ENCODE measurements around the gene UROC1.

- TF ChIP-seq CTCF (conservative IDR thresholded peaks at IDR 0.05 in 1 of 2, IDR thresholded peaks at IDR 0.05 in 1 of 2; ENCODE audit: extremely low read depth in 1 of 2, insufficient read depth in 1 of 2, low read depth in 1 of 2, low read length in 2 of 2) (no peak), EZH2 (IDR thresholded peaks at IDR 0.05; ENCODE audit: borderline replicate concordance, low read length) (no peak)
Measured at GRCh38 chr3:126554560-126555525, 37.3 kb upstream of the UROC1 start.
